Parathyroid adenoma (tissue), 2 donors: ENCODE results near the gene TSPEAR.

Experiments used
- H2AFZ ChIP-seq: fragments of 300-600 bp; sonication (generic); one replicate; pipeline ENCODE4 v1.7.0; 2017; ENCODE audit warnings: antibody characterized with exemption, mild to moderate bottlenecking
- H3K27ac ChIP-seq: fragments of 300-600 bp; sonication (generic); one replicate; pipeline ENCODE4 v1.7.0; 2017
- H3K27me3 ChIP-seq: fragments of 300-600 bp; sonication (generic); one replicate; pipeline ENCODE4 v1.7.0; 2017; ENCODE audit warnings: low read length; ENCODE audit not compliant: control insufficient read depth, insufficient read depth
- H3K36me3 ChIP-seq: fragments of 300-600 bp; sonication (generic); one replicate; pipeline ENCODE4 v1.7.0; 2017; ENCODE audit warnings: low read length; ENCODE audit not compliant: control insufficient read depth, insufficient read depth
- H3K4me1 ChIP-seq: fragments of 300-600 bp; sonication (generic); one replicate; pipeline ENCODE4 v1.7.0; 2017; ENCODE audit warnings: control low read depth
- H3K4me2 ChIP-seq: fragments of 300-600 bp; sonication (generic); one replicate; pipeline ENCODE4 v1.7.0; 2017; ENCODE audit warnings: low read length
- H3K4me3 ChIP-seq: fragments of 300-600 bp; sonication (generic); one replicate; pipeline ENCODE4 v1.7.0; 2017; ENCODE audit warnings: low read depth, low read length
- H3K79me2 ChIP-seq: fragments of 300-600 bp; sonication (generic); one replicate; pipeline ENCODE4 v1.7.0; 2017; ENCODE audit warnings: control low read depth
- H3K9ac ChIP-seq: fragments of 300-600 bp; sonication (generic); one replicate; pipeline ENCODE4 v1.7.0; 2017; ENCODE audit warnings: mild to moderate bottlenecking
- H3K9me3 ChIP-seq: fragments of 300-600 bp; sonication (generic); one replicate; pipeline ENCODE4 v1.7.0; 2017; ENCODE audit warnings: low read length; ENCODE audit not compliant: control insufficient read depth
- TF ChIP-seq, protein P1 (sequence below): fragments of 300-600 bp; sonication (generic); IDR thresholded peaks from one replicate; pipeline ENCODE4 v1.7.0; 2017; ENCODE audit warnings: antibody characterized with exemption, mild to moderate bottlenecking
- donor health status: primary hyperparathyroidism.

TSPEAR gene

DNA sequence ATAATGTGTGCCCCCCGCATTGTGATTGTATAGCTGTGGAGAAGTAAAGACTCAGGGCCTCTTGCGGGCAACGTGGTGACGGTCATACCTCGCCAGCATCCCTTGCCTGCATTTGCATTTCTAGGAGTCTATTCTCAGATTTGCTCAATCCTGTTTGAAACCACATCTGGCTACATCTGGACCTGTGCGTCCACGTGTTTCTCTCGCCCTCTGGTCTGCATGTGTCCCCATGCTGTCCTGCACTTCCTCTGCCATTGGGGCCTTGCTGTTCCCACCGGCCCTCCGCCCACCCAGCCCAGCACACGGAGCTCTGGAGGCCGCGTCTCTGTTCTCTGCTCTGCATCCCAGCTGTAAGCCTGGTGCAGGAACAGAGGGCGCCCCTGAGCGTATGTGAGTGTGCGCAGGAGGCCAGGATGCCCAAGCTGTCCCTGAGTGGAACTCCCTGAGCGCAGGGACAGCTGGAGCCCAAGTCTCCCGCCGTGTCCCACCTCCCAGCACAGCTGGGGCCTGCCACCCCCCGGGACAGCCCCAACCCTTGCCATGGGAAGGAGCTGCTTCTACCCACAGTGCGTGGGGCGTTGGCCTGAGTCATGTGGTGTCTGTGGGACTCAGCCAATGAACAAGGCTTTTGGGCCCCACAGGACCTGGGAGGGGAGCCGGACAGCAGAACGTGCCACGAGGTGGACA lies 161.7 kb downstream of the TSPEAR start:
- Histone ChIP-seq H3K4me3 (no peak overlapping the region), H3K4me1 (no peaks in the 10 kb centered on the region), H2AFZ (no peak overlapping the region), H3K79me2 (no peaks in the 10 kb centered on the region), H3K9ac (no peak overlapping the region), H3K27ac (no peak overlapping the region), H3K4me2 (no peak overlapping the region), H3K9me3 (no peaks in the 10 kb centered on the region), H3K36me3 (no peaks in the 10 kb centered on the region), H3K27me3 (no peaks in the 10 kb centered on the region)
- TF ChIP-seq, protein P1, sequence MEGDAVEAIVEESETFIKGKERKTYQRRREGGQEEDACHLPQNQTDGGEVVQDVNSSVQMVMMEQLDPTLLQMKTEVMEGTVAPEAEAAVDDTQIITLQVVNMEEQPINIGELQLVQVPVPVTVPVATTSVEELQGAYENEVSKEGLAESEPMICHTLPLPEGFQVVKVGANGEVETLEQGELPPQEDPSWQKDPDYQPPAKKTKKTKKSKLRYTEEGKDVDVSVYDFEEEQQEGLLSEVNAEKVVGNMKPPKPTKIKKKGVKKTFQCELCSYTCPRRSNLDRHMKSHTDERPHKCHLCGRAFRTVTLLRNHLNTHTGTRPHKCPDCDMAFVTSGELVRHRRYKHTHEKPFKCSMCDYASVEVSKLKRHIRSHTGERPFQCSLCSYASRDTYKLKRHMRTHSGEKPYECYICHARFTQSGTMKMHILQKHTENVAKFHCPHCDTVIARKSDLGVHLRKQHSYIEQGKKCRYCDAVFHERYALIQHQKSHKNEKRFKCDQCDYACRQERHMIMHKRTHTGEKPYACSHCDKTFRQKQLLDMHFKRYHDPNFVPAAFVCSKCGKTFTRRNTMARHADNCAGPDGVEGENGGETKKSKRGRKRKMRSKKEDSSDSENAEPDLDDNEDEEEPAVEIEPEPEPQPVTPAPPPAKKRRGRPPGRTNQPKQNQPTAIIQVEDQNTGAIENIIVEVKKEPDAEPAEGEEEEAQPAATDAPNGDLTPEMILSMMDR: no peak

DNA sequence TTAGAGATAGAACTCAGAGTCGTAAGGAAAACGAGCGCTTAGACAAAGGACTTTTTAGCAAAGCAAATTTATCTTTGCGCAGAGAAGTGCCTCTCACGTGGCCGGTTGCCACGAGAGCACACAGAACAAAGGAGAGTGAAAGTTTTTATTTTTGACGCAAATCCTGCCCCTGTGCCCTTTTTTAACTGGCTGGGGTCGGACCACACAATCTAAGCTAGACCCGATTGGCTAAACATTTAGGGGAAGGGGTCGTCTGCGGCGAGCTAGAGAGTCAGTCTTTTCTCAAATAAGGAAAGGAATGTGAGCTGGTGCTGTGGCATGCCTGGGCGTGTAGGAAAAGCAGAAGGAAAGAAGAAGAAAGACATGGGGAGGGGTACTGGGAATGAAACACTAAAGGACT lies 162.4 kb downstream of the TSPEAR start:
- Histone ChIP-seq H3K27ac (no peak overlapping the region), H3K4me1 (no peaks in the 10 kb centered on the region), H3K79me2 (no peaks in the 10 kb centered on the region), H3K4me3 (no peak overlapping the region), H3K36me3 (no peaks in the 10 kb centered on the region), H3K4me2 (no peak overlapping the region), H3K9me3 (no peaks in the 10 kb centered on the region), H2AFZ (no peak overlapping the region), H3K27me3 (no peaks in the 10 kb centered on the region), H3K9ac (no peak overlapping the region)
- TF ChIP-seq, protein P1: no peak

DNA sequence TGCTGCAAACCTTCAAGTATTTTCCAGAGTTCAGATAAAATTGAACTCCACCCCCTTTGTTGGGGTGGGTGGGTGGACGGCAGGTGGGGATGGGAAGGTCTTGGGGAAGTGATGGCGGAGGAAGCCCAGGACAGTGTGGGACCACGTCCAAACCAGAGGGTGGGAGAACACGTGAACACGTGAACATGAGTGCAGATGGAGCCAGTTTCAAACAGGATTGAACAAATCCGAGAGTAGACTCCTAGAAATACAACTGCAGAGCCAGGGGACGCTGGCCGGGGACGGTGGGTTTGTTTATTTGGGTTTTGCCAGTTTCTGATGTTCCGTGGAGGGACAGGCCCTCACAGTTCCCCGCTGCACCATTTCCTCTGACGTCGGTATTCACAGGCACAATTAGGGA lies 163.0 kb downstream of the TSPEAR start:
- no peak overlapping the region for H3K4me3 ChIP-seq
- TF ChIP-seq, protein P1: no peak
- no peaks in the 10 kb centered on the region for H3K9me3 ChIP-seq
- H3K4me1 ChIP-seq: no peaks in the 10 kb centered on the region
- H3K36me3 ChIP-seq: no peaks in the 10 kb centered on the region
- H3K79me2 ChIP-seq: no peaks in the 10 kb centered on the region
- H3K27me3 ChIP-seq: no peaks in the 10 kb centered on the region
- no peak overlapping the region for H2AFZ ChIP-seq
- no peak overlapping the region for H3K9ac ChIP-seq
- H3K4me2 ChIP-seq: no peak overlapping the region
- H3K27ac ChIP-seq: no peak overlapping the region

DNA sequence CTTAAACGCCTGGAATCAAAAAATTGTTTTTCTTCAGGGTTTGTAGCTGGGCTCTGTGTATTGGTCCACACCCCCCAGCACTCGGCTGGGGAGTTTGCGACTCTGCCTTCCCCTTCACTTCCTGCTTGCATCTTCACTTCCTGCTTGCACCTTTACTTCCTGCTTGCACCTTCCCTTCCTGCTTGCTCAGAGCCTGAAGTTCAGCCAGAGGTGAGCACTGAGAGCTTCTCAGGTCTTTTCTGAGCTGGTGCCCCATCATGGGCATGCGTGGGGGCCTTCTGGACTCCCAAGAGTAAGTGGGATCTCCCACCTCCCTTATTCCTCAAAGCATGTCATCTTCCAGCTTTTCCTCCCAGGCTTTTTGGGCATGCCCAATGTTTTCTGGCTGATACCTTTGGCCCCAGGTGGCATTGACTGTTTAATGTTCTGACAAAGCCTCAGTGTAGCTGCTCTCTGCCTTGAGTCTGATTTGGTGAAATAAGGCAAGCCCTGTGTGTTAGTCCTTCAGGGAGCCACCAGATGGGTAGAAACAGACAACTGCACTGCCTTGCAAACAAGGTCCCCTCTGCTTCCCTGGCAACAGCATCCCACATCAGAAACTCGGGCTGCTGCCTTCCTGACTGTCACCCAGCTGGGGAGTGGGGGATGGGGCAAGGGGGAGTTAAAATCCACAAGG lies 163.6 kb downstream of the TSPEAR start:
- Histone ChIP-seq H3K79me2 (no peaks in the 10 kb centered on the region), H3K27ac (no peak overlapping the region), H3K27me3 (no peaks in the 10 kb centered on the region), H3K36me3 (no peaks in the 10 kb centered on the region), H3K9me3 (no peaks in the 10 kb centered on the region), H3K4me2 (no peak overlapping the region), H3K4me3 (no peak overlapping the region), H3K4me1 (no peaks in the 10 kb centered on the region), H3K9ac (no peak overlapping the region), H2AFZ (no peak overlapping the region)
- TF ChIP-seq, protein P1: no peak

DNA sequence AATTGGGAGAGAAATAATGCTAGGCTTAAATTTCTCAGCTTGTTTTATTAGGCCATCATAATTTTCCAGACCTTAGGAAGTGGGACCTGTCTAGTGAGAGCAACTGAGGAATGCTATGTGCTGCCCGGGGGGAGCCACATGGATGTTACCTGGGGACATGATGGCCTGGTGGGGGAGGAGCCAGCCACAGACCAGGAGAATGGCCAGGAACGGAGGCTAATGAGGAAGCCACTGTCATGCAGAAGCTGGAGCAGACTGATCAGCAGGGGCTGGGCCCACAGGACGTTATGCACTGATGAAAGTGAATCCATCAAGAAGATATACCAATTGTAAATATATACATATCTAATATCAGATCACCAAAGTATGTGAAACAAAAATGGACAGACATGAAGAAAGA lies 166.8 kb downstream of the TSPEAR start:
- no peak overlapping the region for H3K9ac ChIP-seq
- TF ChIP-seq, protein P1: no peak
- no peak overlapping the region for H3K4me2 ChIP-seq
- no peak overlapping the region for H2AFZ ChIP-seq
- no peak overlapping the region for H3K4me3 ChIP-seq
- no peaks in the 10 kb centered on the region for H3K27me3 ChIP-seq
- no peaks in the 10 kb centered on the region for H3K36me3 ChIP-seq
- H3K79me2 ChIP-seq: no peaks in the 10 kb centered on the region
- H3K9me3 ChIP-seq: no peaks in the 10 kb centered on the region
- no peaks in the 10 kb centered on the region for H3K4me1 ChIP-seq
- H3K27ac ChIP-seq: no peak overlapping the region
